GM23248 (cell line): ENCODE results near the gene RAMP3. TPM values are rescaled to one million over a fixed set of nuclear protein-coding genes. Genes with fewer than 3 reads are reported as not detected.

Experiments
- DNase-seq: peaks from one replicate; pipeline ENCODE4 v3.0.0-alpha.2; 2015
- H2AFZ ChIP-seq: fragments of 200-600 bp; sonication (generic); 2 replicates; pipeline ENCODE4 v1.6.1; 2016; ENCODE audit warnings: antibody characterized with exemption
- H3F3A ChIP-seq: fragments of 200-600 bp; sonication (generic); 2 replicates; pipeline ENCODE4 v1.6.1; 2016; ENCODE audit warnings: mild to moderate bottlenecking, antibody characterized with exemption, mixed run types; ENCODE audit not compliant: insufficient read depth
- H3K27ac ChIP-seq: fragments of 200-600 bp; sonication (generic); 2 replicates; pipeline ENCODE4 v1.5.1; 2016; ENCODE audit warnings: mild to moderate bottlenecking
- H3K27me3 ChIP-seq: fragments of 200-600 bp; sonication (generic); replicated peaks from 2 replicates; pipeline ENCODE4 v1.6.1; 2016; ENCODE audit warnings: mild to moderate bottlenecking; ENCODE audit not compliant: insufficient read depth
- H3K36me3 ChIP-seq: fragments of 200-600 bp; sonication (generic); 2 replicates; pipeline ENCODE4 v1.6.1; 2016; ENCODE audit warnings: low read depth, mild to moderate bottlenecking
- H3K4me1 ChIP-seq: fragments of 200-600 bp; sonication (generic); 2 replicates; pipeline ENCODE4 v1.6.1; 2016; ENCODE audit warnings: mild to moderate bottlenecking; ENCODE audit not compliant: insufficient read depth
- H3K4me2 ChIP-seq: fragments of 200-600 bp; sonication (generic); one replicate; pipeline ENCODE4 v1.6.1; 2016; ENCODE audit warnings: mild to moderate bottlenecking; ENCODE audit not compliant: unreplicated experiment
- H3K4me3 ChIP-seq: fragments of 200-600 bp; sonication (generic); 2 replicates; pipeline ENCODE4 v1.5.1; 2016; ENCODE audit warnings: mild to moderate bottlenecking
- H3K79me2 ChIP-seq: fragments of 200-600 bp; sonication (generic); 2 replicates; pipeline ENCODE4 v1.6.1; 2016; ENCODE audit warnings: mild to moderate bottlenecking; ENCODE audit not compliant: insufficient read depth
- H3K9ac ChIP-seq: fragments of 200-600 bp; sonication (generic); 2 replicates; pipeline ENCODE4 v1.6.1; 2016; ENCODE audit warnings: mild to moderate bottlenecking
- H3K9me2 ChIP-seq: fragments of 200-600 bp; sonication (generic); 2 replicates; pipeline ENCODE4 v1.6.1; 2016; ENCODE audit warnings: mixed run types, mild to moderate bottlenecking, moderate library complexity; ENCODE audit not compliant: insufficient read depth
- H3K9me3 ChIP-seq: fragments of 200-600 bp; sonication (generic); one replicate; pipeline ENCODE4 v1.6.1; 2017; ENCODE audit warnings: low read depth
- H4K20me1 ChIP-seq: fragments of 200-600 bp; sonication (generic); 2 replicates; pipeline ENCODE4 v1.6.0; 2016; ENCODE audit not compliant: insufficient read depth
- EZH2 ChIP-seq: fragments of 200-600 bp; sonication (generic); IDR thresholded peaks from 2 replicates; pipeline ENCODE4 v1.6.1; 2018; ENCODE audit warnings: antibody characterized with exemption, mild to moderate bottlenecking; ENCODE audit not compliant: insufficient read depth, poor library complexity, severe bottlenecking
- EZH2phosphoT487 ChIP-seq: fragments of 200-600 bp; sonication (generic); IDR thresholded peaks from 2 replicates; pipeline ENCODE4 v1.6.1; 2018; ENCODE audit warnings: antibody characterized with exemption, moderate library complexity, mild to moderate bottlenecking, low read depth; ENCODE audit not compliant: insufficient read depth
- WGBS, 2 experiments: methylation state at CpG; one replicate each; pipeline ENCODE4 v1.1.6; 2015 to 2017; ENCODE audit warnings: low lambda C conversion rate in 2 of 2, low coverage in 1 of 2; ENCODE audit errors: missing lambda C conversion rate in 2 of 2; 5-methylcytosine and 5-hydroxymethylcytosine counted together
- in situ Hi-C: fragments of 300-500 bp; cut with MboI; formaldehyde crosslinking; loops from 2 replicates; pipeline ENCODE4 v1.15.0; 2020
- polyA plus RNA-seq: library from polyadenylated mRNA; unstranded; fragments of >200 nt; fragmentation: Nextera tagmentation; extraction: Ambion mirVana; gene quantifications from 2 replicates; pipeline ENCODE4 v1.2.1, GENCODE V29; 2016
- total RNA-seq: library from RNA; depleted of rRNA; stranded (reverse); fragments of >200 nt; shearing (Covaris generic); gene quantifications from 2 replicates; pipeline ENCODE4 v1.2.3, GENCODE V29; 2014

Gene RAMP3
- total and polyA plus RNA-seq, 2 experiments from 2014 or later, result not detected

- no peaks in the 10 kb centered on the region for H3K9me3 ChIP-seq
- H2AFZ ChIP-seq, result no peak overlapping the region
- in situ Hi-C loops, result loop anchor here (25.0 kb wide), 1 partner anchor 687 kb away; the partner anchor contains the start of gene CCDC201
- H3K9me2 ChIP-seq, result no peaks in the 10 kb centered on the region
- H3K36me3 ChIP-seq, result no peaks in the 10 kb centered on the region
- no peak overlapping the region for H3K27ac ChIP-seq
- TF ChIP-seq EZH2phosphoT487, result no peak
- no peak for TF ChIP-seq EZH2
- no peaks in the 10 kb centered on the region for H3K4me1 ChIP-seq
- H3K27me3 ChIP-seq, result no peaks in the 10 kb centered on the region; the same call in none of the 2 replicates
- H3K4me2 ChIP-seq, result no peak overlapping the region
- H3K4me3 ChIP-seq, result no peak overlapping the region
- no peaks in the 10 kb centered on the region for H3F3A ChIP-seq
- 32 to 33% methylated on average over 4 of the region's 4 CpGs for WGBS, 2 experiments
- no peaks in the 10 kb centered on the region for H3K79me2 ChIP-seq
- no peaks in the 10 kb centered on the region for H4K20me1 ChIP-seq
- H3K9ac ChIP-seq, result no peak overlapping the region
- DNase-seq, result no peak
These were observed 17.6 kb downstream of the RAMP3 start for GRCh38 chr7:45174966-45175765.

DNA sequence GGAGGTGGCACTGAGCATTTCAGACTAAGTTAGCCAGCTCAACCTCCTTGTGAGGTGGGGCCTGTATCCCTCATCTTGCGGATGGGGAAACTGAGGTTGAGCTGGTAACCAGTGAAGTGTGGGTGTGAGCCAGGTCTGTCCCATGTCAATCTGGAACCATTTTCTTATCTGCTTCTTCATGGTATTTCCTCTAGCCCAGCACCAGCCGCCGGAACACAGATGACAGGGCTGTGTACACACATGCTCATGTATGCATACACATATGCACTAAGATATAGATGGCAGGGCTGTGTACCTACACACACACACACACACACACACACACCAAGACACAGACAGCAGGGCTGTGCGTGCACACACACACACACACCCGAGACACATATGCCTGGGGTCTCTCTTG lies 18.5 kb downstream of the RAMP3 start:
- Histone ChIP-seq H3K4me1 (no peaks in the 10 kb centered on the region), H3K9ac (no peak overlapping the region), H3K27ac (no peak overlapping the region), H3K27me3 (no peaks in the 10 kb centered on the region; the same call in none of the 2 replicates), H3K4me2 (no peak overlapping the region), H3F3A (no peaks in the 10 kb centered on the region), H3K79me2 (no peaks in the 10 kb centered on the region), H3K9me3 (no peaks in the 10 kb centered on the region), H2AFZ (no peak overlapping the region), H4K20me1 (no peaks in the 10 kb centered on the region), H3K4me3 (no peak overlapping the region), H3K36me3 (no peaks in the 10 kb centered on the region), H3K9me2 (no peaks in the 10 kb centered on the region)
- in situ Hi-C loops, result no loop called here
- WGBS, 2 experiments, result 67 to 78% methylated on average over 5 of the region's 5 CpGs
- no peak for DNase-seq
- TF ChIP-seq EZH2 (no peak), EZH2phosphoT487 (no peak)

DNA sequence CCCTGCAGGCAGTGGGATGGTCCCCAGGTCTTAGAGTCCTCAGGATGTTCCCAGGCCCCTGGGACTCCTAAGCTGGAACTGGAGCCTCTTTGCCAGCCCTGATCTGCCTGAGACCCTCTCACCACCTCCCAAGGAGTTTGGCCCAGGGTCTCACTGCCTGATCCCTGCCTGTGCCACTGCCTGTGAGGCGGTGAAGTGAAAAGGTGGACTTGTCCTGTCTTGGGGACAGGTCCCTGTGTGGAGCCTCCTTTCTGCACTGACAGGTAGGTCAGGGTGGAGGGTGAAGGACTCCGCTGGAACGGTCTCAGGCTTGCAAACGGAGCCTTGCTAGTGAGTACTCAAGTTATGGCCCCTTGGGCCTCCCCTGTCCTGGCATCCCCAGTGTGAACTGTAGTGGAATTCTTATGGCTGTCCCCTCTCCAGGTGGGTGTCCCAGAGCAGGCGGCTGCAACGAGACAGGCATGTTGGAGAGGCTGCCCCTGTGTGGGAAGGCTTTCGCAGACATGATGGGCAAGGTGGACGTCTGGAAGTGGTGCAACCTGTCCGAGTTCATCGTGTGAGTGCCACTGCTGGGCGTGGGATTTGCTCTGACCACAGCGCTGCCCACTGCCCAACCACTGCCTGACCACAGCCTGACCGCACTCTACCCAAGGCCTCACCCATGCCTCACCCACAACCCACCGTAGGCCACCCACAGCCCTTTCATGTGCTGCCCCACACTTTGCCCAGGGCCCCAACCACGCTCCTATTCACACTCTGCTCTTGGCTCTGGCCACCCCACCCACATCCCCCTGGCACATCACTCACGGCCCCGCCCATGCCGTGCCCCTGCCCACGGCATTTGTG lies 19.5 kb downstream of the RAMP3 start:
- Histone ChIP-seq H3K9ac (no peak overlapping the region), H3K4me2 (no peak overlapping the region), H2AFZ (no peak overlapping the region), H3K9me3 (no peaks in the 10 kb centered on the region), H3K36me3 (no peaks in the 10 kb centered on the region), H3K27ac (no peak overlapping the region), H3K4me1 (no peaks in the 10 kb centered on the region), H3K9me2 (no peaks in the 10 kb centered on the region), H3F3A (no peaks in the 10 kb centered on the region), H3K79me2 (no peaks in the 10 kb centered on the region), H3K27me3 (no peaks in the 10 kb centered on the region; the same call in none of the 2 replicates), H3K4me3 (no peak overlapping the region), H4K20me1 (no peaks in the 10 kb centered on the region)
- in situ Hi-C loops, result no loop called here
- TF ChIP-seq EZH2phosphoT487 (no peak), EZH2 (no peak)
- no peak for DNase-seq
- 66 to 73% methylated on average over 14 to 16 of the region's 19 CpGs for WGBS, 2 experiments

GRCh38 chr7:45177801-45178200 lies 20.2 kb downstream of the RAMP3 start:
- H3K9ac ChIP-seq, result no peak overlapping the region
- no peak overlapping the region for H3K4me3 ChIP-seq
- no peaks in the 10 kb centered on the region for H3K79me2 ChIP-seq
- H2AFZ ChIP-seq, result no peak overlapping the region
- no peak for DNase-seq
- no peak overlapping the region for H3K4me2 ChIP-seq
- WGBS, 2 experiments, result 77 to 81% methylated on average over 3 of the region's 3 CpGs
- no peaks in the 10 kb centered on the region for H3F3A ChIP-seq
- no peaks in the 10 kb centered on the region for H3K9me3 ChIP-seq
- no peak for TF ChIP-seq EZH2
- TF ChIP-seq EZH2phosphoT487, result no peak
- H3K27me3 ChIP-seq, result no peaks in the 10 kb centered on the region; the same call in 1 of the 2 replicates
- H3K4me1 ChIP-seq, result no peaks in the 10 kb centered on the region
- no peaks in the 10 kb centered on the region for H3K36me3 ChIP-seq
- in situ Hi-C loops, result no loop called here
- no peaks in the 10 kb centered on the region for H4K20me1 ChIP-seq
- no peak overlapping the region for H3K27ac ChIP-seq
- no peaks in the 10 kb centered on the region for H3K9me2 ChIP-seq
